Osteocyte (in vitro differentiated cells): ENCODE results near the gene MYRIP. TPM values are rescaled to one million over a fixed set of nuclear protein-coding genes. Genes with fewer than 3 reads are reported as not detected.

Experiments used
- DNase-seq: peaks from one replicate; pipeline ENCODE4 v3.0.0; 2021; ENCODE audit warnings: mixed read lengths; ENCODE audit not compliant: unreplicated experiment; ENCODE audit errors: extremely low spot score
- H3K27ac Mint-ChIP-seq: one replicate; pipeline ENCODE4 v1.8.0; 2021; ENCODE audit warnings: mild to moderate bottlenecking, mixed read lengths; ENCODE audit not compliant: unreplicated experiment
- H3K27me3 Mint-ChIP-seq: one replicate; pipeline ENCODE4 v1.8.0; 2021; ENCODE audit warnings: mixed read lengths; ENCODE audit not compliant: unreplicated experiment
- H3K36me3 Mint-ChIP-seq: one replicate; pipeline ENCODE4 v1.8.0; 2021; ENCODE audit warnings: mixed read lengths; ENCODE audit not compliant: unreplicated experiment
- H3K4me1 Mint-ChIP-seq: one replicate; pipeline ENCODE4 v1.8.0; 2021; ENCODE audit warnings: mixed read lengths; ENCODE audit not compliant: unreplicated experiment
- H3K4me3 Mint-ChIP-seq: one replicate; pipeline ENCODE4 v1.8.0; 2021; ENCODE audit warnings: mild to moderate bottlenecking, moderate library complexity, mixed read lengths; ENCODE audit not compliant: unreplicated experiment
- H3K9me3 Mint-ChIP-seq: one replicate; pipeline ENCODE4 v1.8.0; 2021; ENCODE audit warnings: mixed read lengths; ENCODE audit not compliant: unreplicated experiment
- CTCF ChIP-seq: fragments of 200-600 bp; sonication (generic); IDR thresholded peaks from 2 replicates; pipeline ENCODE4 v1.5.0; 2021; ENCODE audit warnings: antibody characterized with exemption, mild to moderate bottlenecking, moderate library complexity
- total RNA-seq: library from RNA; stranded (reverse); gene quantifications from 2 replicates; pipeline ENCODE4 v1.2.1, GENCODE V29; 2021

Gene MYRIP
- total RNA-seq, 1 donor from 2014 or later: 0.62 TPM

- TF ChIP-seq CTCF: no peak
- H3K36me3 Mint-ChIP-seq: no peaks in the 10 kb centered on the region
- H3K9me3 Mint-ChIP-seq: no peaks in the 10 kb centered on the region
- peaks cover 24% of the 10 kb centered on the region for H3K27me3 Mint-ChIP-seq
- H3K4me3 Mint-ChIP-seq: no peak overlapping the region
- DNase-seq: peak; percentile 21
- H3K4me1 Mint-ChIP-seq: no peaks in the 10 kb centered on the region
- no peak overlapping the region for H3K27ac Mint-ChIP-seq
Observed at GRCh38 chr3:40185029-40185695, 375.8 kb downstream of the MYRIP start.

GRCh38 chr3:40186508-40186907, 377.1 kb downstream of the MYRIP start:
- Mint-ChIP-seq H3K36me3 (no peaks in the 10 kb centered on the region), H3K27ac (no peak overlapping the region), H3K9me3 (no peaks in the 10 kb centered on the region), H3K4me3 (no peak overlapping the region), H3K27me3 (peaks cover 24% of the 10 kb centered on the region), H3K4me1 (no peaks in the 10 kb centered on the region)
- no peak for TF ChIP-seq CTCF
- peak; percentile 63 for DNase-seq

GRCh38 chr3:40187945-40188344, 378.5 kb downstream of the MYRIP start:
- no peak overlapping the region for H3K4me3 Mint-ChIP-seq
- H3K27ac Mint-ChIP-seq: no peak overlapping the region
- no peaks in the 10 kb centered on the region for H3K9me3 Mint-ChIP-seq
- DNase-seq: no peak
- H3K27me3 Mint-ChIP-seq: peaks cover 29% of the 10 kb centered on the region
- TF ChIP-seq CTCF: no peak
- no peaks in the 10 kb centered on the region for H3K36me3 Mint-ChIP-seq
- no peaks in the 10 kb centered on the region for H3K4me1 Mint-ChIP-seq

GRCh38 chr3:40189118-40189517, 379.7 kb downstream of the MYRIP start:
- Mint-ChIP-seq H3K27ac (no peak overlapping the region), H3K4me1 (no peaks in the 10 kb centered on the region), H3K36me3 (no peaks in the 10 kb centered on the region), H3K9me3 (no peaks in the 10 kb centered on the region), H3K27me3 (peaks cover 26% of the 10 kb centered on the region), H3K4me3 (no peak overlapping the region)
- DNase-seq: peak; percentile 54
- no peak for TF ChIP-seq CTCF

GRCh38 chr3:40190056-40190455, 380.6 kb downstream of the MYRIP start:
- Mint-ChIP-seq H3K36me3 (no peaks in the 10 kb centered on the region), H3K4me3 (no peak overlapping the region), H3K27ac (no peak overlapping the region), H3K27me3 (peaks cover 17% of the 10 kb centered on the region), H3K9me3 (no peaks in the 10 kb centered on the region), H3K4me1 (no peaks in the 10 kb centered on the region)
- TF ChIP-seq CTCF: no peak
- peak; percentile 80 for DNase-seq
